GM12892 (cell line): ENCODE measurements around the gene BTK.

Source experiments
- DNase-seq: peaks from one replicate; pipeline ENCODE4 v3.0.0; 2011; ENCODE audit not compliant: insufficient read length
- FAIRE-seq: peaks from 2 replicates; lab custom pipeline; 2011; peaks lifted over from hg19 to GRCh38; lab: Jason Lieb, UNC
- POLR2A ChIP-seq: IDR thresholded peaks from 2 replicates; pipeline ENCODE4 v1.6.1; 2011; ENCODE audit warnings: low read depth, low read length, control low read depth
- POLR2AphosphoS5 ChIP-seq: IDR thresholded peaks from 2 replicates; pipeline ENCODE4 v1.6.1; 2011; ENCODE audit warnings: low read depth, low read length, control low read depth
- TAF1 ChIP-seq: IDR thresholded peaks from 2 replicates; pipeline ENCODE4 v1.6.1; 2011; ENCODE audit warnings: low read depth, mild to moderate bottlenecking, control low read depth, low read length, borderline replicate concordance

The BTK gene

GRCh38 chrX:101390664-101391525 is 4.9 kb upstream of the BTK start, which contains the start of gene RPL36A:
RPL36A (plus strand) TSS chrX:101391011; CDS start chrX:101391044, 33 bp downstream.
- DNase-seq (no peak), FAIRE-seq (peak; percentile 86)
- TF ChIP-seq POLR2A (peak; percentile 97), POLR2AphosphoS5 (peak; percentile 98), TAF1 (peak; percentile 98)

DNA sequence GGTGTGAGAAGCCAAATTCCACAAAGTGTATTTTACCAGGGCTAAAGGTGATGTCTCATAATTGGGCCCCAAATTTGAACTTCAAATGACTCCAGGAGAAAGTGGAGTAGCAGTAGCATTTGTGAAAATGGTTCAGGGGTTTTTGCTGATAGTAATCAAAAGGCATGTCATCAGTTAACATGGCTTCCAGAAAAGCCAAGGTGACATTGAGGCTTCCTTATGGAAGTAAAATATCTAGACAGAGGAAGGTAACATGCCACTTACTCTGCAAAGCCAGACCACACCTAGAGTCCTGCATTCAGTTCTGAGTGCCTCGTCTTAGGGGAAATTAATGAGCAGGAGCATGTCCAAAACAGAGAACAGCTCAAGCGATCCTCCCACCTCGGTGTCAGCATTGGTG is 2.6 kb upstream of the BTK start:
- FAIRE-seq (no peak), DNase-seq (no peak)
- TF ChIP-seq TAF1, result no peak
- TF ChIP-seq POLR2A, result no peak
- TF ChIP-seq POLR2AphosphoS5, result no peak

DNA sequence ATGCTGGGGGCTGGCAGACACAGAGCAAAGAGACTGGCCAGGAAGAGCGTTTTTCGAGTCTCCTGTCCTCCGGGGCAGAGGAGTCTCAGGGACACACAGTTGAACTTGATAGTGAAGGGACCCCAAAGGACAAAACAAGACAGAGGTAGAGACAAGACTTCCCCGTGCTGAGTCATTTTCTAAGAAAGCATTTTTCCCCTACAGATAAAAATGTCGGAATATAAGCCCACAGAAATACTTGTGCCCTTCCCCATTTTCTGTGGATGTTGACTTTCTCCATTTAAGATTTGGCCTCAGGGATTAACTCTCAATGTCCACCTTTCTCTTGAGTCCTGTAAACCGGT is 523 bp upstream of the BTK start:
- no peak for FAIRE-seq
- TF ChIP-seq POLR2A, result no peak
- TF ChIP-seq POLR2AphosphoS5, result no peak
- TF ChIP-seq TAF1, result no peak
- DNase-seq, result no peak

GRCh38 chrX:101385026-101385684 is 836 bp downstream of the BTK start:
- no peak for DNase-seq
- peak; percentile 61 for FAIRE-seq
- no peak for TF ChIP-seq POLR2AphosphoS5
- TF ChIP-seq TAF1, result no peak
- TF ChIP-seq POLR2A, result no peak

GRCh38 chrX:101383679-101384205 is 2.2 kb downstream of the BTK start:
- FAIRE-seq, result peak; percentile 53
- no peak for TF ChIP-seq POLR2AphosphoS5
- TF ChIP-seq POLR2A, result no peak
- TF ChIP-seq TAF1, result no peak
- DNase-seq, result no peak

GRCh38 chrX:101377547-101377946 is 8.4 kb downstream of the BTK start:
- FAIRE-seq (no peak), DNase-seq (no peak)
- TF ChIP-seq POLR2A, result no peak
- TF ChIP-seq POLR2AphosphoS5, result no peak
- TF ChIP-seq TAF1, result no peak

DNA sequence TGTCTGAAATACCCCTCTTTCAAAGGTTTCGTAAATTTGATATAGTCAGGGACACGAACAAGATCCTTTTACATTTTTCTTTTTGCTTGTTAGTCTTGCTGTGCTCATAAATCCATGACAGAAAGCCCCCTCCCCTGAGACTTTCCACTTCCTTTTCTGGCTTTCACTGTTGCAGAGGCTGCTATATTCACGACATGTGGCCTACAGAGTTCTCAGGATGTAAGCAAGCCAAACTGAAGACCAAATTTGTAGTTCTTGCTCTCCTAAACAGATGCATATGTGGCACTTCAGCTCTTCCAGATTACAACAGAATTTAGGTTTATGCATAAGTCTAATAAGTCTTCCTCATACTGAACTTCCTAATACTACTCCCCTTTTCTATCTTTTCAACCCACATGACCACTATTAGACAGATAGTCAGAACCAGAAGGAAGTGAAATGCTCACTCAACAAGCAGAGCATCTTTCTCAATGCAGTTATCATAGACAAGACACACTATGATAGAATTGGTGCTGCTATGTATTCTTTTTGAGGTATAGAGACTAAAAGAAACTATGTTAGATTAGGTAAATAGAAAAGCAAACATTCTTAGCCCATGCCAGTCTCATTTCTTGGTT is 15.0 kb downstream of the BTK start:
- DNase-seq (no peak), FAIRE-seq (peak; percentile 77)

DNA sequence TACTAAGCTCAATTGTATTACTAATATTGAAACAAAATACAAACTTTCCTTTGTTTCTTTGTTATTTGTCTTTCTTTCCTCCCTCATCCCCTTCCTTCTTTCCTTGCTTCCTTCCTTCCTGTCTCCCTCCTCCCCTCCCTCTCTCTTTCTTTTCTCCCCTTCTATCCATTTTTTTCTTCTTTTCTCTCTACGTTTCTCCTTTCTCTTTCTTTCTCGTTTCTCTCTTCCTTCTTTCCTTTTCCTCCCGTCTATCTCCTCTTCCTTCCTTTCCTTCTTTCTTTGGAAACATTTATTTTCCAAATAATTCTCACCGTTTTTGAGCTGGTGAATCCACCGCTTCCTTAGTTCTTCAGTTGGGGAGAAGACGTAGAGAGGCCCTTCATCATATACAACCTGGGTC is 16.3 kb downstream of the BTK start:
- no peak for TF ChIP-seq POLR2AphosphoS5
- TF ChIP-seq TAF1, result no peak
- no peak for TF ChIP-seq POLR2A
- FAIRE-seq (no peak), DNase-seq (no peak)

More for the DNA sequence above, 15.0 kb downstream of the BTK start:
- no peak for TF ChIP-seq POLR2A
- TF ChIP-seq POLR2AphosphoS5, result no peak
- no peak for TF ChIP-seq TAF1

GRCh38 chrX:101368800-101369199 is 17.2 kb downstream of the BTK start:
- TF ChIP-seq POLR2A (no peak), POLR2AphosphoS5 (no peak), TAF1 (no peak)
- FAIRE-seq (no peak), DNase-seq (no peak)

GRCh38 chrX:101365301-101365795 is 20.6 kb downstream of the BTK start:
- DNase-seq (no peak), FAIRE-seq (no peak)
- TF ChIP-seq POLR2A (no peak), POLR2AphosphoS5 (no peak), TAF1 (no peak)

DNA sequence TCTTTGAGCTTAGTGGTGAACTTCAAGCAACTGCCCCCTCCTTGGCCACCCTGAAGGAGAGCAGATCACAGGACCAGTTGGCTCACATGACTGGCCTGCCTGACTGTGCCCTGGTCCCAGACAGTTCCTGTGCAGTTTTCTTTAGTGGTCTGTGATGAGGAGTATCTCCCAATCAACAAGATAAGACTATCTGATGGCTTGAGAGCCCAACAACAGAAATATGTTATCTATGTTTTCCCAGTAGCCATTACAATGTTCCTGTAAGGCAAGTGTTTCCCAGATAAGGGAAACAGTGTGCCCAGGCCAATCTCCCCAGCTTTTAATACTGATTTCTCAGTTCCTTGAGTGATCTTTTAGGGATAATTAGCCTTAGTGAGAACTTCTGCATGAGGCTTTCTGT is 23.2 kb downstream of the BTK start:
- FAIRE-seq (no peak), DNase-seq (no peak)
- TF ChIP-seq TAF1 (no peak), POLR2AphosphoS5 (no peak), POLR2A (no peak)
